Psoas muscle (tissue), 8 donors: Measurements from ENCODE around the gene MTUS2. TPM values are rescaled to one million over a fixed set of nuclear protein-coding genes. Genes with fewer than 3 reads are reported as not detected.

Source experiments
- ATAC-seq, 4 donors: fragments of 200-7000 bp; cut with Tn5 transposase; one replicate each; pipeline ENCODE4 v1.9.1; 2020; ENCODE audit warnings: moderate library complexity in 3 of 4, mild to moderate bottlenecking in 2 of 4
- DNase-seq, 2 donors: peaks; one replicate each; pipeline ENCODE4 v3.0.0-alpha.2; 2020
- H3K27ac ChIP-seq: fragments of 200-600 bp; one replicate; pipeline ENCODE4 v1.8.0; 2022
- H3K27me3 ChIP-seq, 3 donors: fragments of 200-600 bp in 1 of 3; one replicate each; pipeline versions ENCODE4 v1.6.1 to v1.8.0; 2013 to 2022; ENCODE audit warnings: low read length in 2 of 3, mild to moderate bottlenecking in 2 of 3, moderate library complexity in 1 of 3; ENCODE audit not compliant: insufficient read depth in 3 of 3
- H3K36me3 ChIP-seq, 2 donors: fragments of 200-600 bp in 1 of 2; one replicate each; pipeline versions ENCODE4 v1.6.1 to v1.8.0; 2013 to 2022; ENCODE audit warnings: low read depth in 1 of 2, mild to moderate bottlenecking in 1 of 2, moderate library complexity in 1 of 2; ENCODE audit not compliant: insufficient read depth in 1 of 2
- H3K4me1 ChIP-seq: fragments of 200-600 bp; one replicate; pipeline ENCODE4 v1.8.0; 2022
- H3K4me3 ChIP-seq: fragments of 200-600 bp; one replicate; pipeline ENCODE4 v1.8.0; 2022; ENCODE audit warnings: mild to moderate bottlenecking
- H3K9me3 ChIP-seq: fragments of 200-600 bp; one replicate; pipeline ENCODE4 v1.8.0; 2022
- CTCF ChIP-seq: fragments of 200-600 bp; IDR thresholded peaks from one replicate; pipeline ENCODE4 v1.8.0; 2022; ENCODE audit warnings: antibody characterized with exemption
- WGBS, 3 donors: extraction: QIAGEN DNeasy Blood & Tissue Kit; methylation state at CpG; one replicate each; pipeline versions ENCODE4 v1.1.6 to v1.1.7; 2013; 5-methylcytosine and 5-hydroxymethylcytosine counted together
- intact Hi-C, 2 donors: fragments of 100-400 bp; cut with DNase I; formaldehyde crosslinking; loops; one replicate each; pipeline versions ENCODE4 v1.11.0 to v1.14.2; 2022
- polyA plus RNA-seq, 3 donors: library from polyadenylated mRNA; stranded (reverse); fragments of 200-250 nt; gene quantifications; one replicate each; pipeline ENCODE4 v1.2.3, GENCODE V29; 2013
- total RNA-seq, 4 donors: library from RNA; stranded (reverse); fragmentation: NEBNext Ultra II Directional in 2 of 4; extraction: Animal tissue kit (Norgen Biotek cat#: 25700) in 2 of 4; gene quantifications; one replicate each; pipeline versions ENCODE4 v1.2.1 to v1.2.4, GENCODE V29; 2021 to 2023
- donor health status: healthy with polysubstance abuse.
- donor health status: DM: no; HTN: no; CAD: no; lungs with moderate emphysema.
- donor health status: Bipolar disorder and iron deficiency.
- donor health status: healthy.
- donor health status: DM: yes; HTN: yes; CAD: no.
- donor health status: DM: no; HTN: no; CAD: no.
- donor health status: DM: no; HTN: no; CAD: no.
- donor health status: DM: yes; HTN: yes; CAD: no.

Gene MTUS2
- total and polyA plus RNA-seq, 7 donors = 0.03 to 0.79 (median 0.14) TPM; not detected in 2

- no peaks in the 10 kb centered on the region for H3K4me1 ChIP-seq
- no peaks in the 10 kb centered on the region for H3K27me3 ChIP-seq
- no peaks in the 10 kb centered on the region for H3K9me3 ChIP-seq
- intact Hi-C loops = no loop called here
- no peaks in the 10 kb centered on the region for H3K36me3 ChIP-seq
- H3K4me3 ChIP-seq = no peak overlapping the region
- WGBS, 3 donors = 57 to 67% (median 59%) methylated on average over 17 of the region's 17 CpGs
- DNase-seq (no peak), ATAC-seq (no peak)
- TF ChIP-seq CTCF = no peak
- no peak overlapping the region for H3K27ac ChIP-seq
Measured at GRCh38 chr13:29532821-29533220, 712.7 kb downstream of the MTUS2 start.

DNA sequence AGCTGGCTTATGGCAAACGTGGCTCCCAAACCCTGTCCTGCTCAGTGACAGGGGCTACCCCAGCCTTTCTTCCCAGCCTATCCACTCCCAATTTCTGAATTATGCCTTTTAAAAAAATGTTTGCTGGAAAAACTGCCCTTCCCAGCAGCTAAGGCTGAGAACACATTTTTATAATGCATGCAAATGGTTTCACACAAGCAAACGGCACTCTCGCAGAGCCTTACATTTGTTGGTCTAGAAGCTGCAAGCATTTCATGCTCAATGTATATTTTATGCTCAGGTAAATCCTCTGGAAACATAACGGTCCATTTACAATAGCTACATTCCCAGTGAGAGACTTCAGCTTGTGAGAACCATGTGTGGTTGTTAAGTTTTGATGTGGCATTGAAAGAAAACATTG is 713.9 kb downstream of the MTUS2 start:
- Histone ChIP-seq H3K4me3 (no peak overlapping the region), H3K27me3 (no peaks in the 10 kb centered on the region), H3K36me3 (no peaks in the 10 kb centered on the region), H3K9me3 (no peaks in the 10 kb centered on the region), H3K4me1 (no peaks in the 10 kb centered on the region), H3K27ac (no peak overlapping the region)
- TF ChIP-seq CTCF = no peak
- WGBS, 3 donors = 78 to 89% (median 83%) methylated on average over 4 of the region's 4 CpGs
- DNase-seq = no peak
- intact Hi-C loops = no loop called here
- ATAC-seq = no peak

- no peak overlapping the region for H3K4me3 ChIP-seq
- TF ChIP-seq CTCF = no peak
- no peaks in the 10 kb centered on the region for H3K36me3 ChIP-seq
- no peaks in the 10 kb centered on the region for H3K4me1 ChIP-seq
- intact Hi-C loops = no loop called here
- no peak for ATAC-seq
- H3K27ac ChIP-seq = no peak overlapping the region
- no peaks in the 10 kb centered on the region for H3K9me3 ChIP-seq
- 87 to 94% (median 89%) methylated on average over 24 of the region's 24 CpGs for WGBS, 3 donors
- no peaks in the 10 kb centered on the region for H3K27me3 ChIP-seq
- DNase-seq = no peak
Measured at GRCh38 chr13:29535663-29536655, 715.8 kb downstream of the MTUS2 start.

- Histone ChIP-seq H3K27ac (no peak overlapping the region), H3K36me3 (no peaks in the 10 kb centered on the region), H3K9me3 (no peaks in the 10 kb centered on the region), H3K27me3 (no peaks in the 10 kb centered on the region), H3K4me1 (no peaks in the 10 kb centered on the region), H3K4me3 (no peak overlapping the region)
- no peak for ATAC-seq
- intact Hi-C loops = no loop called here
- 96 to 97% (median 96%) methylated on average over 7 of the region's 7 CpGs for WGBS, 3 donors
- no peak for DNase-seq
- no peak for TF ChIP-seq CTCF
Measured at GRCh38 chr13:29536853-29537252, 716.7 kb downstream of the MTUS2 start.
